WI38 (cell line): ENCODE data around the gene RALB.

ENCODE experiments used
- H3K4me3 ChIP-seq: 2 replicates; pipeline ENCODE4 v1.5.1; 2011; ENCODE audit warnings: low read depth, mild to moderate bottlenecking, control low read depth, low read length
- TF ChIP-seq, protein P1 (sequence below): IDR thresholded peaks from 2 replicates; pipeline ENCODE4 v1.5.1; 2012; ENCODE audit warnings: low read depth, mild to moderate bottlenecking, control low read depth, low read length

RALB gene

DNA sequence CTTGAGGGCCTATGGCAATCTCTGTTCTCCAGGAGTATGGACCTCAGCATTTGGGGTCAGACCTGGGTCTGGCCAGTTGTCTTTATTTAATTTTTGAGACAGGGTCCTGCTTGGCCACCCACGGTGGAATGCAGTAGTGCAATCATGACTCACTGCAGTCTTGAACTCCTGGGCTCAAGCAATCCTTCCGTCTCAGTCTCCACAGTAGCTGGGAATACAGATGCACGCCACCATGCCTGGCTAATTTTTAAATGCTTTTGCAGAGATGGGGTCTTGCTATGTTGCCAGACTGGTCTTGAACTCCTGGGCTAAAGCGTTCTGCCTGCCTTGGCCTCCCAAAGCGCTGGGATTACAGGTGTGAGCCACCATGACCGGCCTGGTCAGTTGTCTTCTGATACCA lies 46.9 kb downstream of the RALB start:
- H3K4me3 ChIP-seq, result no peak overlapping the region
- TF ChIP-seq, protein P1, sequence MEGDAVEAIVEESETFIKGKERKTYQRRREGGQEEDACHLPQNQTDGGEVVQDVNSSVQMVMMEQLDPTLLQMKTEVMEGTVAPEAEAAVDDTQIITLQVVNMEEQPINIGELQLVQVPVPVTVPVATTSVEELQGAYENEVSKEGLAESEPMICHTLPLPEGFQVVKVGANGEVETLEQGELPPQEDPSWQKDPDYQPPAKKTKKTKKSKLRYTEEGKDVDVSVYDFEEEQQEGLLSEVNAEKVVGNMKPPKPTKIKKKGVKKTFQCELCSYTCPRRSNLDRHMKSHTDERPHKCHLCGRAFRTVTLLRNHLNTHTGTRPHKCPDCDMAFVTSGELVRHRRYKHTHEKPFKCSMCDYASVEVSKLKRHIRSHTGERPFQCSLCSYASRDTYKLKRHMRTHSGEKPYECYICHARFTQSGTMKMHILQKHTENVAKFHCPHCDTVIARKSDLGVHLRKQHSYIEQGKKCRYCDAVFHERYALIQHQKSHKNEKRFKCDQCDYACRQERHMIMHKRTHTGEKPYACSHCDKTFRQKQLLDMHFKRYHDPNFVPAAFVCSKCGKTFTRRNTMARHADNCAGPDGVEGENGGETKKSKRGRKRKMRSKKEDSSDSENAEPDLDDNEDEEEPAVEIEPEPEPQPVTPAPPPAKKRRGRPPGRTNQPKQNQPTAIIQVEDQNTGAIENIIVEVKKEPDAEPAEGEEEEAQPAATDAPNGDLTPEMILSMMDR, result no peak

DNA sequence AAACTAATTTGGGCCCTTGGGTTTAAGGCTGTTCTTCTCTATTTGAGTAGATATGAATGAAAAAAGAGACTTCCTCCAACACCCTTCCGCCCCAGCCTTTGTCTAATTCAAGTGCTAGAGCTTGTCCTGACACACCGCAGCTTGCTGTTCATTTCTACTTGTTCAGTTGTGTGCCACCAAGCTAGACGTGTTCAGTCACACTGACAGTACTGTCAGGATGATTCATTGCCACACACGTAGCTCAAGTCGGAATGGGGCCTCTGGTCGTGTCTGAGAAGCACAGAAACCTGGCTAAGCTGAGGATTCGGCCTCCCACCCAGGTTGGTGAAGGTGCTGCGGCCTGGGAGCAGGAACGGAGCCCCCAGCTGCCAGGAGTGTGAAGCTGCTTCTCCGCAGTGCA lies 47.7 kb downstream of the RALB start:
- TF ChIP-seq, protein P1, result no peak
- no peak overlapping the region for H3K4me3 ChIP-seq

DNA sequence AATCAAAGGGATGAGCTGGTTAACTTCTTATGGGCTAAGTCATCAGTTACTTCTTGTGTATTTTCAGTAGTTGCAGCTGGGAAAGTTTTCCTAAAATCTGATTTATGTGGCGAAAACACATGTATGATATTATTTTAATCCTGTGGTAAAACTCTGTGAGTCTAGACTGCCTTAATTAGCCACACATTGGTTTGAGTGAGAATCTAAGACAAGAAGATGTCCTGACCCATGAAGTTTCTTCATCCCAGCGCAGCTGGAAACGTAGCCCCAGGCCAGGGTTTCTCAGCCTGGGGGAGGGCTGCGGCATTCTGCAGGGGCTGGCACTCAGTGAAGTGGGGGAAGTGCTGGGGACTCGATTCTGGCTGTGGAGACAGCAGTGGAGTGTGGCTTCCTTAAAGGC lies 48.6 kb downstream of the RALB start:
- TF ChIP-seq, protein P1, result no peak
- no peak overlapping the region for H3K4me3 ChIP-seq

DNA sequence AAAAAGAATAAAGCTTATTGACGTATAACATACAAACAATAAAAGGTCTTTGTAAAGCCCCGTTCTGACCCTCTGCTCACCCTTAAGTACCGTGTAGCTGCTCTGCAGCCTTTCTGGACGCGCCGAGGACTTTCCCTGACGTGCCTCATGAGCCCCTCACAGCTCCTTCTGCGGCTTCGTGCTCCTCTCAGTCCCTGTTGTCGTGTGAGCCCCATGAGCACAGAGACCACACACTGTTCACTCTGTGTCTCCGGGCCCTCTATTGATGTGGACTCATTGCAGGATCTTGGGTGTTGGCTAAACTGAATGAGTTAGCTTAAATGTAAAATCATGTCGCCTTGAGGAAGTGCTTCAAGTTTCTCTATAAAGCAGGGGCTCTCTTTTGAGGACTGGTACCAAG lies 49.6 kb downstream of the RALB start:
- no peak overlapping the region for H3K4me3 ChIP-seq
- TF ChIP-seq, protein P1, result no peak

DNA sequence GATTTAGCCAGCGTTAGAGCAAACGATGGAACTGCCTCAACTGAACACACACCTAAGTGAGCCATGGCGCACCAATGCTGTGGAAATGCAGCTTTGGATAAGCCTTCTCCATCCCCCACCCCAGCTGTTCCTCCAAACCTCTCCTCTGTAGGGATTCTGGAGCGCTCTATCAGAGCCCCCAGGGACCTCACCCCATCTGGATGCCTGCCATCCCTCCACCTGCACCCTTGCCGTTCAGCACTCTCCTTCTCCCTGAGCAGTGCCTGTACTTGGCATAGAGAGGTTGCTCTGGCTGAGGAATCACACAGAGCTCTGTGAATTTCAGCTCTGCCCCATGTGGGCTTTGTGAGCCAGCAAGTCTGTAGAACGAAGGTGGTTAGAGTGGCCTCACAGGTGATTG lies 50.5 kb downstream of the RALB start:
- H3K4me3 ChIP-seq, result no peak overlapping the region
- TF ChIP-seq, protein P1, result no peak

DNA sequence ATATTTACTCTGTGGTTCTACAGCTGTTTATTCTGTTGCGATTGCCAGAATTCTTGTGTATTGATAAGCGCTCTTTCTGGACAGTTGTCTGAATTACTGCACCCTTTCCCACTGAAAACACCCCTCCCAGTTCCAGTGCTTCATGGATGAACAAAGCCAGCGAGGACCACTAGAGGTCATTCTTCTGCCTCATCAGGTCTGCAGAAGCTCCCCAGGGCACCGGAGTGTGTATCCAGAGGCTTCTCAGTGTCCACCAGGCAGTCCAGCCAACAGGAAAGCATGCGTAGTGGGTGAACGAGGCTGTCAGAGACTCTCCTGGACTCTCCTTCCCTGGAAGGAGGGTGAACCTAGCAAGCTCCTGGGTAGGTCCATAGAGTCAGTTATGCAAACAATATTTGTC lies 52.6 kb downstream of the RALB start:
- TF ChIP-seq, protein P1, result peak; percentile 38
- no peak overlapping the region for H3K4me3 ChIP-seq

DNA sequence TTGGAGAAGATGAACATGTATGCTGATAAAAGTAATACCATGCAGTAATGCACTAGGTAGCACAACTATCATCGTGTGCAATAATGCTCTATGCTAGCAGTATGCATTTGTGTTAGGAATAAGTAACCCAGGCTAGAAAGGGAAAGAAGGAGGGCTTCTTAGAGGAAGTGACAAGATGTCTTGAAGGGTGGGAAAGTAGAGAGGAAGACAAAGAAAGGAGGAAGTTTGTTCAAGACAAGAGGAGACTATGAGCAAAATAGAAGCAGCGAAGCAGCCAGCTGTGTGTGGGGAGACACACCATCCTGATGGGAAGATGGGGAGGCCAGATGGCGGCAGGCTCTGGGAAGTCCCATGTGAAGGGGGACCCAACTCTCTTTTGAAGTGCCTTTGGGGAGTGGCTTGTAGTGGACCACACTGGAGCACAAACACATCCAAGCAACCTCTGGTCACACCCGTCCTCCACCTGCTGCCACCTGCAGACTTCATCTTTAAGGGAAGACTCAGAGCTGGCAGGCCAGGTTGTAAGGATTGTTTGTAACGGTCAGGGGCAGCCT lies 53.4 kb downstream of the RALB start:
- H3K4me3 ChIP-seq, result no peak overlapping the region
- TF ChIP-seq, protein P1, result no peak
